COR-L47 (cell line): Measurements from ENCODE around the gene FAM124A.

Experiments used
- DNase-seq: peaks from one replicate; lab custom pipeline; 2025; lab: John Stamatoyannopoulos, UW

The FAM124A gene

GRCh38 chr13:51222037-51222685 lies at the start of gene FAM124A:
Gene FAM124A (plus strand): TSS chr13:51222398. CDS start chr13:51222502, 104 bp downstream.
- peak; percentile 49 for DNase-seq

- DNase-seq: no peak
Measured at GRCh38 chr13:51175021-51175420, 47.2 kb upstream of the FAM124A start.

GRCh38 chr13:51175639-51176038 lies 46.6 kb upstream of the FAM124A start:
- no peak for DNase-seq

GRCh38 chr13:51177188-51177587 lies 45.0 kb upstream of the FAM124A start:
- DNase-seq: no peak

GRCh38 chr13:51178456-51179074 lies 43.6 kb upstream of the FAM124A start:
- no peak for DNase-seq

- no peak for DNase-seq
Measured at GRCh38 chr13:51179432-51179971, 42.7 kb upstream of the FAM124A start.

- DNase-seq: no peak
Measured at GRCh38 chr13:51180853-51181511, 41.2 kb upstream of the FAM124A start.

- DNase-seq: no peak
Measured at GRCh38 chr13:51181786-51182383, 40.3 kb upstream of the FAM124A start.

GRCh38 chr13:51191743-51192142 lies 30.5 kb upstream of the FAM124A start:
- no peak for DNase-seq

GRCh38 chr13:51192348-51192747 lies 29.9 kb upstream of the FAM124A start:
- DNase-seq: no peak

- DNase-seq: no peak
Measured at GRCh38 chr13:51193387-51193786, 28.8 kb upstream of the FAM124A start.

- no peak for DNase-seq
Measured at GRCh38 chr13:51194942-51195341, 27.3 kb upstream of the FAM124A start.

- no peak for DNase-seq
Measured at GRCh38 chr13:51201886-51202285, 20.3 kb upstream of the FAM124A start.

- DNase-seq: no peak
Measured at GRCh38 chr13:51202477-51203046, 19.6 kb upstream of the FAM124A start.

GRCh38 chr13:51206584-51206983 lies 15.6 kb upstream of the FAM124A start:
- DNase-seq: no peak

GRCh38 chr13:51207881-51208280 lies 14.3 kb upstream of the FAM124A start:
- DNase-seq: no peak

GRCh38 chr13:51208716-51209115 lies 13.5 kb upstream of the FAM124A start:
- no peak for DNase-seq

- no peak for DNase-seq
Measured at GRCh38 chr13:51211910-51212309, 10.3 kb upstream of the FAM124A start.

GRCh38 chr13:51212758-51213157 lies 9.4 kb upstream of the FAM124A start:
- DNase-seq: no peak

GRCh38 chr13:51213173-51213728 lies 8.9 kb upstream of the FAM124A start:
- DNase-seq: no peak

GRCh38 chr13:51218626-51219025 lies 3.6 kb upstream of the FAM124A start:
- no peak for DNase-seq

GRCh38 chr13:51220706-51221105 lies 1.5 kb upstream of the FAM124A start:
- DNase-seq: no peak
